ENCODE measurements around the gene GRIK1.

GRIK1 gene

GRCh38 chr21:29749957-29750356 lies 189.8 kb downstream of the GRIK1 start:
- H3K9me2 ChIP-seq (replicated peaks; ENCODE audit: low read depth, low read length) = no peaks in the 10 kb centered on the region
- no peaks in the 10 kb centered on the region for H3F3A ChIP-seq (ENCODE audit: low read depth)
- no peak overlapping the region for H3K4me2 ChIP-seq (ENCODE audit: low read depth, low read length, poor library complexity, severe bottlenecking)
- no peak overlapping the region for H3K9ac ChIP-seq (ENCODE audit: low read depth, low read length, poor library complexity, severe bottlenecking)
- no peak overlapping the region for H2AFZ ChIP-seq (ENCODE audit: low read length)
- TF ChIP-seq EZH2phosphoT487 (IDR thresholded peaks at IDR 0.05; ENCODE audit: borderline replicate concordance) (no peak), CTCF (conservative IDR thresholded peaks at IDR 0.05; ENCODE audit: low read length) (no peak)
- H3K4me3 ChIP-seq (ENCODE audit: low read length, poor library complexity, severe bottlenecking) = no peak overlapping the region
- H3K36me3 ChIP-seq (ENCODE audit: insufficient read depth, low read length) = no peaks in the 10 kb centered on the region
- H3K27me3 ChIP-seq (ENCODE audit: insufficient read depth, low read length, poor library complexity, severe bottlenecking) = no peaks in the 10 kb centered on the region
- no peaks in the 10 kb centered on the region for H3K9me3 ChIP-seq (ENCODE audit: insufficient read depth, low read depth, low read length)
- no peaks in the 10 kb centered on the region for H3K79me2 ChIP-seq (ENCODE audit: insufficient read depth, low read length)
- no peaks in the 10 kb centered on the region for H4K20me1 ChIP-seq (ENCODE audit: insufficient read depth, low read length, poor library complexity, severe bottlenecking)
- no peaks in the 10 kb centered on the region for H3K4me1 ChIP-seq (ENCODE audit: insufficient read depth, low read length, poor library complexity, severe bottlenecking)

DNA sequence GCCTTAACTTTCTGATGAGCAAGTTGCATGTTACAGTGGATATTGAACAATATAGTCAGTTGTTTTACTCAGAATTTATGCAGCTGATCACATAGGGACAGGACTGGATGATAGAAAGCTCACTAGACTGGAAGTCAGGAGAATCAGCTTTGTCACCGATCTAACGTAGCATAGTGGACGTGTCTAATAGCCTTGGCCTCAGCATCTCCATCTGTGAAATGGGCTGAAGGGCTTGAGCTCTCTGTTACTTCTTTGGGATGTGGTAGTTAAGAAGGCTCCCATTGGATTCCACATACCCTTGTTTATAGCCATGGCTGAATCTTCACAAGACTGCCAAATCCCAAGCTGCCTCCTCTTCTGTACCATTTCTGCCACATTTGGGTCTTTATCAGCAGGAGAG lies 190.6 kb downstream of the GRIK1 start:
- Histone ChIP-seq H3K9ac (ENCODE audit: low read depth, low read length, poor library complexity, severe bottlenecking) (no peak overlapping the region), H4K20me1 (ENCODE audit: insufficient read depth, low read length, poor library complexity, severe bottlenecking) (no peaks in the 10 kb centered on the region), H3K36me3 (ENCODE audit: insufficient read depth, low read length) (no peaks in the 10 kb centered on the region), H3K4me1 (ENCODE audit: insufficient read depth, low read length, poor library complexity, severe bottlenecking) (no peaks in the 10 kb centered on the region), H3F3A (ENCODE audit: low read depth) (no peaks in the 10 kb centered on the region), H2AFZ (ENCODE audit: low read length) (no peak overlapping the region), H3K4me2 (ENCODE audit: low read depth, low read length, poor library complexity, severe bottlenecking) (no peak overlapping the region), H3K4me3 (ENCODE audit: low read length, poor library complexity, severe bottlenecking) (no peak overlapping the region), H3K9me3 (ENCODE audit: insufficient read depth, low read depth, low read length) (no peaks in the 10 kb centered on the region), H3K9me2 (replicated peaks; ENCODE audit: low read depth, low read length) (no peaks in the 10 kb centered on the region), H3K79me2 (ENCODE audit: insufficient read depth, low read length) (no peaks in the 10 kb centered on the region), H3K27me3 (ENCODE audit: insufficient read depth, low read length, poor library complexity, severe bottlenecking) (no peaks in the 10 kb centered on the region)
- TF ChIP-seq EZH2phosphoT487 (IDR thresholded peaks at IDR 0.05; ENCODE audit: borderline replicate concordance) = no peak
- TF ChIP-seq CTCF (conservative IDR thresholded peaks at IDR 0.05; ENCODE audit: low read length) = no peak

DNA sequence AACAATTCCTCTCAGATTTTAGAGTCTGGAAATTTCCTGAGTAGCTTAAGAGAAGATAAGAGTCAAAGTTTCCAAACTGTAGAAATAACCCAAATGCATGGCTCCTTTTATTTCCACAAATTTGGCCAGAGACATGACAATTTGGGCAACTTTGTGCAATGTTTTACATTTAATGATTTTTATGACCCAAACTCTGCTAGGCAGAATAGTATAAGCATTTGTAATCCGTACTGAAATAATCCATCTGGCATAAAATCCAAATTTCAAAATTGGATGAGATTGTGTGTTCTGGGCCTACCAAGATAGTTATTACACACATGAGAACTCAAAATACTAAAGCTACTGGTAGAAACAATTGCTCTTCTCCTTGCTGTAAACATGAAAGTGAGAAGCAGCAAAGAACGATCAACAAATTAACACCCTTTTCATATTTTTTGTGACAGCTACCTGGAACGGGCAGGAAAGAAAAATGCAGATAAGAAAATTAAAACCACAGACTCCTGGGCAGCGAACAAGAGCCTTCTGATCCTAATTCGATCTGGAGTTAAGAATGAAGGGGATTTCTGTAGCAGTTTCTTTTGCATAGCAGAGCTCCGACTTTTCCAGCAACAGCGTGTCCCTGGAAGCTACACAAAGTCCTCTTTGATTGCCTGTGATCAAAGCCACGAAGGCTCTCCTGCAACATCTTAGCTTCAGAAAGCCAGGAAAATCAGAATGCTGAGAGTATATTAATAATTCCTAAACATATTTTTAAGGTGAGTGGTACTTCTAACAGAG lies 191.2 kb downstream of the GRIK1 start:
- no peak overlapping the region for H3K4me2 ChIP-seq (ENCODE audit: low read depth, low read length, poor library complexity, severe bottlenecking)
- H3K79me2 ChIP-seq (ENCODE audit: insufficient read depth, low read length) = no peaks in the 10 kb centered on the region
- TF ChIP-seq CTCF (conservative IDR thresholded peaks at IDR 0.05; ENCODE audit: low read length) (no peak), EZH2phosphoT487 (IDR thresholded peaks at IDR 0.05; ENCODE audit: borderline replicate concordance) (no peak)
- no peaks in the 10 kb centered on the region for H3F3A ChIP-seq (ENCODE audit: low read depth)
- no peaks in the 10 kb centered on the region for H3K27me3 ChIP-seq (ENCODE audit: insufficient read depth, low read length, poor library complexity, severe bottlenecking)
- H3K36me3 ChIP-seq (ENCODE audit: insufficient read depth, low read length) = no peaks in the 10 kb centered on the region
- H3K9me3 ChIP-seq (ENCODE audit: insufficient read depth, low read depth, low read length) = no peaks in the 10 kb centered on the region
- no peaks in the 10 kb centered on the region for H3K9me2 ChIP-seq (replicated peaks; ENCODE audit: low read depth, low read length)
- no peaks in the 10 kb centered on the region for H3K4me1 ChIP-seq (ENCODE audit: insufficient read depth, low read length, poor library complexity, severe bottlenecking)
- no peak overlapping the region for H2AFZ ChIP-seq (ENCODE audit: low read length)
- no peak overlapping the region for H3K4me3 ChIP-seq (ENCODE audit: low read length, poor library complexity, severe bottlenecking)
- no peaks in the 10 kb centered on the region for H4K20me1 ChIP-seq (ENCODE audit: insufficient read depth, low read length, poor library complexity, severe bottlenecking)
- no peak overlapping the region for H3K9ac ChIP-seq (ENCODE audit: low read depth, low read length, poor library complexity, severe bottlenecking)

Measured in Loucy (cell line).